MCF 10A (cell line): ENCODE data around the gene FRS3. TPM values are rescaled to one million over a fixed set of nuclear protein-coding genes. Genes with fewer than 3 reads are reported as not detected.

Experiments used
- BruUV-seq: library from RNA; stranded (reverse); fragments of 400-500 nt; replicated peaks from 2 replicates; lab custom pipeline; 2021; lab: Mats Ljungman, UMichigan
- CTCF ChIA-PET: fragments of 300-600 bp; sonication (Branson Sonifier 250); formaldehyde crosslinking; extraction: SDS; loops from one replicate; lab custom pipeline; 2021; ENCODE audit warnings: antibody characterized with exemption, inconsistent platforms; lab: Yijun Ruan, JAX
- POLR2A ChIA-PET: fragments of 300-600, 350-650 bp; sonication (Branson Sonifier 250); formaldehyde crosslinking; extraction: SDS; loops from one replicate; lab custom pipeline; 2020; ENCODE audit warnings: antibody characterized with exemption, inconsistent platforms; lab: Yijun Ruan, JAX
- DNase-seq: peaks from one replicate; pipeline ENCODE4 v3.0.0-alpha.2; 2018; ENCODE audit not compliant: unreplicated experiment
- H3K27ac Mint-ChIP-seq: one replicate; pipeline ENCODE4 v1.8.0; 2022; ENCODE audit warnings: mild to moderate bottlenecking, low read depth, mixed read lengths; ENCODE audit not compliant: unreplicated experiment
- H3K27me3 Mint-ChIP-seq: one replicate; pipeline ENCODE4 v1.8.0; 2022; ENCODE audit warnings: mixed read lengths; ENCODE audit not compliant: insufficient read depth, unreplicated experiment
- H3K36me3 Mint-ChIP-seq: one replicate; pipeline ENCODE4 v1.8.0; 2022; ENCODE audit warnings: mild to moderate bottlenecking, moderate library complexity, mixed read lengths; ENCODE audit not compliant: insufficient read depth, unreplicated experiment
- H3K4me1 Mint-ChIP-seq: one replicate; pipeline ENCODE4 v1.8.0; 2022; ENCODE audit warnings: mixed read lengths; ENCODE audit not compliant: insufficient read depth, unreplicated experiment
- H3K4me3 Mint-ChIP-seq: one replicate; pipeline ENCODE4 v1.8.0; 2022; ENCODE audit warnings: mild to moderate bottlenecking, moderate library complexity, mixed read lengths; ENCODE audit not compliant: unreplicated experiment
- H3K9me3 Mint-ChIP-seq: one replicate; pipeline ENCODE4 v1.8.0; 2022; ENCODE audit warnings: mixed read lengths; ENCODE audit not compliant: unreplicated experiment
- CTCF ChIP-seq: fragments of 200-600 bp; IDR thresholded peaks from one replicate; pipeline ENCODE4 v1.8.0; 2022; ENCODE audit warnings: antibody characterized with exemption, mild to moderate bottlenecking; ENCODE audit not compliant: unreplicated experiment
- intact Hi-C: fragments of 100-400 bp; cut with micrococcal nuclease; formaldehyde crosslinking; loops from 2 replicates; pipeline ENCODE4 v1.14.1; 2022
- total RNA-seq: library from RNA; stranded (reverse); gene quantifications from 2 replicates; pipeline ENCODE4 v1.2.3, GENCODE V29; 2022

The FRS3 gene
- total RNA-seq, 1 experiment from 2014 or later: 3.9 TPM

- peaks cover 57% of the 10 kb centered on the region for H3K36me3 Mint-ChIP-seq
Measured at GRCh38 chr6:41790045-41790444, 10.3 kb upstream of the FRS3 start.

GRCh38 chr6:41789390-41789724, 9.7 kb upstream of the FRS3 start:
- ChIA-PET POLR2A (interaction anchor here (0.7 to 1.3 kb wide), 3 partner anchors 66 to 256 kb away, joined by 3 to 7 read pairs (median 4); partner anchors contain the start of genes BYSL and MED20), CTCF (no interaction called here)
- TSS peak; percentile 59 for BruUV-seq
- TF ChIP-seq CTCF: no peak
- Mint-ChIP-seq H3K36me3 (peaks cover 57% of the 10 kb centered on the region), H3K27me3 (no peaks in the 10 kb centered on the region), H3K9me3 (no peaks in the 10 kb centered on the region), H3K27ac (peak overlapping the region; percentile 27), H3K4me1 (peaks cover 11% of the 10 kb centered on the region), H3K4me3 (peak overlapping the region; percentile 88)
- DNase-seq: no peak
- intact Hi-C loops: loop anchor here (5.0 to 10.0 kb wide), 2 partner anchors 148 to 425 kb away; partner anchors contain the start of gene MRPS10

More at GRCh38 chr6:41790045-41790444, 10.3 kb upstream of the FRS3 start:
- no peaks in the 10 kb centered on the region for H3K9me3 Mint-ChIP-seq
- no TSS peak for BruUV-seq
- no peaks in the 10 kb centered on the region for H3K27me3 Mint-ChIP-seq
- intact Hi-C loops: no loop called here
- no peak for DNase-seq
- H3K4me3 Mint-ChIP-seq: no peak overlapping the region
- ChIA-PET POLR2A (interaction anchor here (1.3 kb wide), 2 partner anchors 131 to 255 kb away, joined by 4 to 7 read pairs; partner anchors contain the start of genes BYSL and MED20), CTCF (interaction anchor here (0.6 to 2.3 kb wide), 2 partner anchors 11 to 25 kb away, joined by 3 to 11 read pairs; no protein-coding TSS in a partner anchor)
- H3K4me1 Mint-ChIP-seq: peaks cover 7% of the 10 kb centered on the region
- peak overlapping the region; percentile 42 for H3K27ac Mint-ChIP-seq
- no peak for TF ChIP-seq CTCF

- Mint-ChIP-seq H3K36me3 (peaks cover 43% of the 10 kb centered on the region), H3K27me3 (no peaks in the 10 kb centered on the region), H3K4me3 (peak within 1 kb of the TSS; percentile 88), H3K27ac (peak within 1 kb of the TSS; percentile 96), H3K4me1 (peaks cover 13% of the 10 kb centered on the region), H3K9me3 (no peaks in the 10 kb centered on the region)
- ChIA-PET POLR2A (interaction anchor here (0.6 to 5.9 kb wide), 29 partner anchors 8 to 1102 kb away, joined by 3 to 100 read pairs (median 4); partner anchors contain the start of genes BYSL, CCND3, MED20 and TAF8), CTCF (interaction anchor here (0.5 to 5.3 kb wide), 41 partner anchors 10 to 1791 kb away, joined by 3 to 48 read pairs (median 3); partner anchors contain the start of genes BYSL, MED20, TFEB and USP49)
- peak; percentile 89 for TF ChIP-seq CTCF
- intact Hi-C loops: loop anchor here (1.0 to 10.0 kb wide), 3 partner anchors 134 to 427 kb away; partner anchors contain the start of genes BYSL, MED20 and MRPS10
- DNase-seq: peak; percentile 93
- BruUV-seq: TSS peak; percentile 42
Measured at GRCh38 chr6:41787219-41787917, 7.7 kb upstream of the FRS3 start, which contains the start of gene TOMM6. Gene TOMM6, plus strand, starts transcription at chr6:41787694. Its CDS starts 4 bp downstream, at chr6:41787698.
